HAP-1 (cell line): Measurements from ENCODE around the gene CEP135.
"Not testable (repeated sequence)": the region's sequence is repeated elsewhere in the genome, so short reads cannot be mapped to it uniquely, and the experiment has no call there.

Experiments
- DNase-seq, 2 experiments: peaks; one replicate each; pipeline ENCODE4 v3.0.0-alpha.2; 2016 to 2020; ENCODE audit warnings: low spot score in 2 of 2
- H3K27me3 ChIP-seq: fragments of 250-450 bp; sonication (Bioruptor Pico); 2 replicates; pipeline ENCODE4 v1.5.1; 2020; ENCODE audit warnings: low read depth, mild to moderate bottlenecking, moderate library complexity
- H3K36me3 ChIP-seq: fragments of 250-450 bp; sonication (Bioruptor Pico); replicated peaks from 2 replicates; pipeline ENCODE4 v1.5.1; 2020; ENCODE audit warnings: mild to moderate bottlenecking
- H3K4me1 ChIP-seq: fragments of 250-450 bp; sonication (Bioruptor Pico); 2 replicates; pipeline ENCODE4 v1.5.1; 2020; ENCODE audit warnings: mild to moderate bottlenecking
- H3K4me3 ChIP-seq: fragments of 250-450 bp; sonication (Bioruptor Pico); 2 replicates; pipeline ENCODE4 v1.5.1; 2020; ENCODE audit warnings: mild to moderate bottlenecking, moderate library complexity
- H3K9me3 ChIP-seq: fragments of 250-450 bp; sonication (Bioruptor Pico); 2 replicates; pipeline ENCODE4 v1.5.1; 2020; ENCODE audit warnings: mild to moderate bottlenecking, moderate library complexity
- in situ Hi-C: fragments of 300-500 bp; cut with MboI; formaldehyde crosslinking; loops from 3 replicates; pipeline ENCODE4 v1.14.3; 2020; ENCODE audit warnings: low sequenced_read_pairs, inconsistent platforms, mixed read lengths

CEP135 gene

GRCh38 chr4:56051710-56052075 is 102.9 kb downstream of the CEP135 start:
- H3K9me3 ChIP-seq = no peaks in the 10 kb centered on the region
- no peak overlapping the region for H3K4me3 ChIP-seq
- in situ Hi-C loops = no loop called here
- no peaks in the 10 kb centered on the region for H3K36me3 ChIP-seq
- H3K4me1 ChIP-seq = peaks cover 50% of the 10 kb centered on the region
- no peak for DNase-seq
- no peaks in the 10 kb centered on the region for H3K27me3 ChIP-seq

GRCh38 chr4:56052481-56052880 is 103.7 kb downstream of the CEP135 start:
- H3K27me3 ChIP-seq = no peaks in the 10 kb centered on the region
- H3K4me3 ChIP-seq = no peak overlapping the region
- no peak for DNase-seq
- in situ Hi-C loops = no loop called here
- H3K9me3 ChIP-seq = no peaks in the 10 kb centered on the region
- H3K4me1 ChIP-seq = peaks cover 50% of the 10 kb centered on the region
- H3K36me3 ChIP-seq = no peaks in the 10 kb centered on the region

- Histone ChIP-seq H3K9me3 (no peaks in the 10 kb centered on the region), H3K36me3 (no peaks in the 10 kb centered on the region), H3K4me3 (no peak overlapping the region), H3K27me3 (no peaks in the 10 kb centered on the region), H3K4me1 (peaks cover 50% of the 10 kb centered on the region)
- in situ Hi-C loops = no loop called here
- peak in 1 of 2 experiments; percentile 64 for DNase-seq
Observed at GRCh38 chr4:56052966-56053365, 104.2 kb downstream of the CEP135 start.

GRCh38 chr4:56055027-56055977 is 106.6 kb downstream of the CEP135 start:
- peak; percentile 15 to 25 for DNase-seq
- H3K4me3 ChIP-seq = no peak overlapping the region
- no peaks in the 10 kb centered on the region for H3K36me3 ChIP-seq
- in situ Hi-C loops = no loop called here
- H3K27me3 ChIP-seq = no peaks in the 10 kb centered on the region
- peaks cover 49% of the 10 kb centered on the region for H3K4me1 ChIP-seq
- H3K9me3 ChIP-seq = no peaks in the 10 kb centered on the region

GRCh38 chr4:56055991-56056390 is 107.2 kb downstream of the CEP135 start:
- Histone ChIP-seq H3K4me3 (no peak overlapping the region), H3K4me1 (peaks cover 42% of the 10 kb centered on the region)
- in situ Hi-C loops = no loop called here

GRCh38 chr4:56058555-56058954 is 109.8 kb downstream of the CEP135 start:
- Histone ChIP-seq H3K36me3 (no peaks in the 10 kb centered on the region), H3K27me3 (no peaks in the 10 kb centered on the region), H3K4me3 (no peak overlapping the region), H3K9me3 (no peaks in the 10 kb centered on the region), H3K4me1 (peaks cover 19% of the 10 kb centered on the region)
- in situ Hi-C loops = no loop called here
- no peak for DNase-seq

More at GRCh38 chr4:56055991-56056390, 107.2 kb downstream of the CEP135 start:
- DNase-seq = no peak
- Histone ChIP-seq H3K27me3 (no peaks in the 10 kb centered on the region), H3K36me3 (no peaks in the 10 kb centered on the region), H3K9me3 (no peaks in the 10 kb centered on the region)

GRCh38 chr4:56060036-56060435 is 111.3 kb downstream of the CEP135 start:
- Histone ChIP-seq H3K9me3 (no peaks in the 10 kb centered on the region), H3K4me3 (no peak overlapping the region), H3K4me1 (peaks cover 11% of the 10 kb centered on the region), H3K36me3 (no peaks in the 10 kb centered on the region), H3K27me3 (no peaks in the 10 kb centered on the region)
- DNase-seq = no peak
- in situ Hi-C loops = no loop called here

GRCh38 chr4:56062106-56062505 is 113.4 kb downstream of the CEP135 start:
- H3K4me3 ChIP-seq = no peak overlapping the region
- H3K36me3 ChIP-seq = no peaks in the 10 kb centered on the region
- no peaks in the 10 kb centered on the region for H3K9me3 ChIP-seq
- DNase-seq = no peak
- no peaks in the 10 kb centered on the region for H3K4me1 ChIP-seq
- no peaks in the 10 kb centered on the region for H3K27me3 ChIP-seq
- in situ Hi-C loops = no loop called here

- no peak for DNase-seq
- H3K9me3 ChIP-seq = no peaks in the 10 kb centered on the region
- in situ Hi-C loops = no loop called here
Observed at GRCh38 chr4:56062526-56063145, 113.9 kb downstream of the CEP135 start.

GRCh38 chr4:56066493-56066892 is 117.7 kb downstream of the CEP135 start:
- in situ Hi-C loops = no loop called here
- H3K9me3 ChIP-seq = no peaks in the 10 kb centered on the region

More at GRCh38 chr4:56062526-56063145, 113.9 kb downstream of the CEP135 start:
- no peak overlapping the region for H3K4me3 ChIP-seq
- H3K36me3 ChIP-seq = no peaks in the 10 kb centered on the region
- no peaks in the 10 kb centered on the region for H3K4me1 ChIP-seq
- no peaks in the 10 kb centered on the region for H3K27me3 ChIP-seq

GRCh38 chr4:56067826-56068225 is 119.1 kb downstream of the CEP135 start:
- DNase-seq = no peak
- Histone ChIP-seq H3K36me3 (no peaks in the 10 kb centered on the region), H3K4me1 (no peaks in the 10 kb centered on the region), H3K27me3 (no peaks in the 10 kb centered on the region), H3K4me3 (no peak overlapping the region), H3K9me3 (no peaks in the 10 kb centered on the region)
- in situ Hi-C loops = no loop called here

More at GRCh38 chr4:56066493-56066892, 117.7 kb downstream of the CEP135 start:
- no peak overlapping the region for H3K4me3 ChIP-seq
- H3K4me1 ChIP-seq = no peaks in the 10 kb centered on the region
- H3K36me3 ChIP-seq = no peaks in the 10 kb centered on the region
- no peak for DNase-seq
- H3K27me3 ChIP-seq = no peaks in the 10 kb centered on the region

- H3K9me3 ChIP-seq, H3K4me3 ChIP-seq, in situ Hi-C loops, DNase-seq, H3K36me3 ChIP-seq, H3K27me3 ChIP-seq, H3K4me1 ChIP-seq: not testable (repeated sequence)
Observed at GRCh38 chr4:56072730-56073129, 124.0 kb downstream of the CEP135 start.

- H3K4me1 ChIP-seq = no peaks in the 10 kb centered on the region
- H3K27me3 ChIP-seq = no peaks in the 10 kb centered on the region
- DNase-seq = no peak
- no peak overlapping the region for H3K4me3 ChIP-seq
- in situ Hi-C loops = no loop called here
- H3K36me3 ChIP-seq = no peaks in the 10 kb centered on the region
- H3K9me3 ChIP-seq = no peaks in the 10 kb centered on the region
Observed at GRCh38 chr4:56077676-56078075, 128.9 kb downstream of the CEP135 start.

- in situ Hi-C loops = no loop called here
Observed at GRCh38 chr4:56078866-56079265, 130.1 kb downstream of the CEP135 start.

More at GRCh38 chr4:56078866-56079265, 130.1 kb downstream of the CEP135 start:
- DNase-seq = peak; percentile 45 to 61
- Histone ChIP-seq H3K36me3 (no peaks in the 10 kb centered on the region), H3K4me1 (no peaks in the 10 kb centered on the region), H3K4me3 (no peak overlapping the region), H3K27me3 (no peaks in the 10 kb centered on the region), H3K9me3 (no peaks in the 10 kb centered on the region)
